Left lung (tissue), 10 donors: ENCODE results near the gene POLR3B. TPM values are rescaled to one million over a fixed set of nuclear protein-coding genes. Genes with fewer than 3 reads are reported as not detected.

ENCODE experiments used
- ATAC-seq: fragments of 200-7000 bp; cut with Tn5 transposase; one replicate; pipeline ENCODE4 v1.9.1; 2020; ENCODE audit warnings: moderate library complexity
- DNase-seq, 4 donors: peaks; one replicate each; pipeline ENCODE4 v3.0.0-alpha.2; 2013 to 2020
- H3K27ac ChIP-seq, 2 donors: fragments of 200-600 bp; sonication (generic) in 1 of 2; one replicate each; pipeline versions ENCODE4 v1.5.0 to v1.8.0; 2020 to 2021
- H3K27me3 ChIP-seq, 2 donors: fragments of 200-600 bp; sonication (generic) in 1 of 2; one replicate each; pipeline versions ENCODE4 v1.5.0 to v1.8.0; 2020 to 2021
- H3K36me3 ChIP-seq, 2 donors: fragments of 200-600 bp; sonication (generic) in 1 of 2; one replicate each; pipeline versions ENCODE4 v1.5.0 to v1.8.0; 2020 to 2021
- H3K4me1 ChIP-seq, 2 donors: fragments of 200-600 bp; one replicate each; pipeline ENCODE4 v1.8.0; 2021
- H3K4me3 ChIP-seq, 2 donors: fragments of 200-600 bp; sonication (generic) in 1 of 2; one replicate each; pipeline versions ENCODE4 v1.5.0 to v1.8.0; 2020 to 2021; ENCODE audit warnings: mild to moderate bottlenecking in 1 of 2
- H3K9me3 ChIP-seq, 2 donors: fragments of 200-600 bp; sonication (generic) in 1 of 2; one replicate each; pipeline versions ENCODE4 v1.5.0 to v1.8.0; 2020 to 2021
- intact Hi-C, 2 donors: fragments of 100-400 bp; cut with DNase I; formaldehyde crosslinking; loops; one replicate each; pipeline versions ENCODE4 v1.11.2 to v1.14.2; 2022
- polyA plus RNA-seq, 6 donors: library from polyadenylated mRNA; unstranded; fragments of 120-200 nt; gene quantifications; one replicate each; pipeline ENCODE4 v1.2.1, GENCODE V29; 2013; ENCODE audit not compliant: insufficient read length in 6 of 6
- total RNA-seq, 2 donors: library from RNA; stranded (reverse); fragmentation: NEBNext Ultra II Directional; extraction: Animal tissue kit (Norgen Biotek cat#: 25700); gene quantifications; one replicate each; pipeline ENCODE4 v1.2.1, GENCODE V29; 2021
- TF ChIP-seq, protein P1 (sequence below), 2 donors: fragments of 200-600 bp; sonication (generic) in 1 of 2; IDR thresholded peaks; one replicate each; pipeline versions ENCODE4 v1.5.0 to v1.8.0; 2021; ENCODE audit warnings: antibody characterized with exemption in 2 of 2
- donor health status: DM: no; HTN: yes; CAD: no.
- donor health status: DM: no; HTN: no; CAD: no.

Gene POLR3B
- total and polyA plus RNA-seq, 8 donors: 10.9 to 14.6 (median 13.3) TPM

DNA sequence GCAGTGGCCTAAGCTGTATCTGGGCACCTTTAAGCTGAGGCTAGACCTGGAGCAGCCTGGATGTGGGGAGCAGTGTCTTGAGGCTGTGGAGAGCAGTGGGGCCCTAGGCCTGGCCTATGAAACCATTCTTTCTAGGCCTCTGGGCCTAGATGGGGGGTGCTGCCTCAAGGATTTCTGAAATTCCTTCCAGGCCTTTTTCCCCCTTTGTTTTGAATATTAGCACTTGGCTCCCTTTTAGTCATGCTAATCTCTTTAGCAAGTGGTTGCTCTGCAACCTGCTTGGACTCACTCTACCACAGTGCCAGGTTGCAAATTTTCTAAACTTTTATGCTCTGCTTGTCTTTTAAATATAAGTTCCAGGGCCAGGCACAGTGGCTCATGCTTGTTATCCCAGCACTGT is 183.7 kb downstream of the POLR3B start:
- TF ChIP-seq, protein P1, sequence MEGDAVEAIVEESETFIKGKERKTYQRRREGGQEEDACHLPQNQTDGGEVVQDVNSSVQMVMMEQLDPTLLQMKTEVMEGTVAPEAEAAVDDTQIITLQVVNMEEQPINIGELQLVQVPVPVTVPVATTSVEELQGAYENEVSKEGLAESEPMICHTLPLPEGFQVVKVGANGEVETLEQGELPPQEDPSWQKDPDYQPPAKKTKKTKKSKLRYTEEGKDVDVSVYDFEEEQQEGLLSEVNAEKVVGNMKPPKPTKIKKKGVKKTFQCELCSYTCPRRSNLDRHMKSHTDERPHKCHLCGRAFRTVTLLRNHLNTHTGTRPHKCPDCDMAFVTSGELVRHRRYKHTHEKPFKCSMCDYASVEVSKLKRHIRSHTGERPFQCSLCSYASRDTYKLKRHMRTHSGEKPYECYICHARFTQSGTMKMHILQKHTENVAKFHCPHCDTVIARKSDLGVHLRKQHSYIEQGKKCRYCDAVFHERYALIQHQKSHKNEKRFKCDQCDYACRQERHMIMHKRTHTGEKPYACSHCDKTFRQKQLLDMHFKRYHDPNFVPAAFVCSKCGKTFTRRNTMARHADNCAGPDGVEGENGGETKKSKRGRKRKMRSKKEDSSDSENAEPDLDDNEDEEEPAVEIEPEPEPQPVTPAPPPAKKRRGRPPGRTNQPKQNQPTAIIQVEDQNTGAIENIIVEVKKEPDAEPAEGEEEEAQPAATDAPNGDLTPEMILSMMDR (IDR thresholded peaks at IDR 0.05): no peak
- DNase-seq: no peak
- H3K4me3 ChIP-seq: no peak overlapping the region
- intact Hi-C loops: no loop called here
- no peaks in the 10 kb centered on the region for H3K27me3 ChIP-seq
- H3K27ac ChIP-seq: no peak overlapping the region
- peaks cover 0 to 10% of the 10 kb centered on the region in 2 donors for H3K9me3 ChIP-seq
- H3K36me3 ChIP-seq: no peaks in the 10 kb centered on the region
- no peak for ATAC-seq
- H3K4me1 ChIP-seq: no peaks in the 10 kb centered on the region

DNA sequence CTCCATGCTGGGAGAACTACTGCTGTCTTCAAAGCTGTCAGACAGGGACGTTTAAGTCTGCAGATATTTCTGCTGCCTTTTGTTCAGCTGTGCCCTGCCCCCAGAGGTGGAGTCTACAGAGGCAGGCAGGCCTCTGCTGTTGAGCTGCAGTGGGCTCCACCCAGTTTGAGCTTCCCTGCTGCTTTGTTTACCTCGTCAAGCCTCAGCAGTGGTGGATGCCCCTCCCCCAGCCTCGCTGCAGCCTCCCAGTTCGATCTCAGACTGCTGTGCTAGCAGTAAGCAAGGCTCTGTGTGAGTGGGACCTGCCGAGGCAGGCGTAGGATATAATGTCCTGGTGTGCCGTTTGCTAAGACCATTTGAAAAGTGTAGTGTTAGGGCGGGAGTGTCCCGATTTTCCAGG is 193.9 kb downstream of the POLR3B start:
- ATAC-seq: no peak
- Histone ChIP-seq H3K27me3 (peaks cover 0 to 8% of the 10 kb centered on the region in 2 donors), H3K36me3 (no peaks in the 10 kb centered on the region), H3K27ac (no peak overlapping the region), H3K4me3 (no peak overlapping the region), H3K4me1 (no peaks in the 10 kb centered on the region), H3K9me3 (peaks cover 0 to 2% of the 10 kb centered on the region in 2 donors)
- TF ChIP-seq, protein P1 (IDR thresholded peaks at IDR 0.05): no peak
- no peak for DNase-seq
- intact Hi-C loops: no loop called here

DNA sequence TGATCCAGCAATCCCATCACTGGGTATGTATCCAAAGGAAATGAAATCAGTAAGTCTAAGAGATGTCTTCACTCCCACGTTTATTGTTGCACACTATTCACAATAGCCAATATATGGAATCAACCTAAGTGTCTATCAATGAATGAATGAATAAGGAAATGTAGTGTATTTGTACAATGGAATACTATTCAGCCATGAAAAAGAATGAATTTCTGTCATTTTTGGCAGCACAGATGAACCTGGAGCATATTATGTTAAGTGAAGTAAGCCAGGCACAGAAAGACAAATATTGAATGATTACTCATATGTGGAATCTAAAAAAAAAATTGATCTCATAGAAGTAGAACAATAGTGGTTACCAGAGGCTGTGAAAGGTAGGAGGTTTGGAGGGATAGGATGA is 194.7 kb downstream of the POLR3B start:
- DNase-seq (no peak), ATAC-seq (no peak)
- TF ChIP-seq, protein P1 (IDR thresholded peaks at IDR 0.05): no peak
- H3K27me3 ChIP-seq: peaks cover 0 to 8% of the 10 kb centered on the region in 2 donors
- H3K9me3 ChIP-seq: peaks cover 0 to 2% of the 10 kb centered on the region in 2 donors
- no peaks in the 10 kb centered on the region for H3K36me3 ChIP-seq
- no peak overlapping the region for H3K4me3 ChIP-seq
- H3K27ac ChIP-seq: no peak overlapping the region
- intact Hi-C loops: no loop called here
- H3K4me1 ChIP-seq: no peaks in the 10 kb centered on the region

Other genes starting within 250 kb of the POLR3B start
- 10 to 100 TPM; 11.0 to 11.7 TPM for gene NUAK1, start 218.8 kb upstream of the POLR3B start, total RNA-seq
- 1 to 10 TPM; 6.5 to 9.6 (median 7.5) TPM for gene NUAK1, start 218.8 kb upstream of the POLR3B start, polyA plus RNA-seq
- gene CKAP4, start 109.7 kb upstream of the POLR3B start, total RNA-seq: 100 to 1,000 TPM in 1 of 2 donors, 10 to 100 TPM in 1; 86.0 to 111 TPM
- gene CKAP4, start 109.7 kb upstream of the POLR3B start, polyA plus RNA-seq: 100 to 1,000 TPM in 2 of 6 donors, 10 to 100 TPM in 4; 92.6 to 119 (median 97.5) TPM
- gene TCP11L2, start 55.0 kb upstream of the POLR3B start, total RNA-seq: 10 to 100 TPM; 27.7 to 49.5 TPM
- 10 to 100 TPM; 21.3 to 31.5 (median 27.5) TPM for gene TCP11L2, start 55.0 kb upstream of the POLR3B start, polyA plus RNA-seq
- gene RFX4, start 225.3 kb downstream of the POLR3B start, total RNA-seq: under 1 TPM in 1 of 2 donors, not detected in 1; 0.09 TPM
- not detected for gene RFX4, start 225.3 kb downstream of the POLR3B start, polyA plus RNA-seq